GM19025 (cell line): Measurements from ENCODE around the gene HDLBP.
A peak's percentile ranks its signal among the peaks of the same experiment; 100 is the strongest.
"Not testable (repeated sequence)": the region's sequence is repeated elsewhere in the genome, so short reads cannot be mapped to it uniquely, and the experiment has no call there.

Experiments used
- ATAC-seq: cut with Tn5 transposase; IDR thresholded peaks from one replicate; pipeline ENCODE4 v1.9.1; 2021; ENCODE audit warnings: mild to moderate bottlenecking, low read depth, moderate library complexity; ENCODE audit not compliant: unreplicated experiment

Gene HDLBP

GRCh38 chr2:241330616-241330981, 15.1 kb upstream of the HDLBP start:
- no peak for ATAC-seq

GRCh38 chr2:241329669-241330615, 14.5 kb upstream of the HDLBP start:
- no peak for ATAC-seq

- ATAC-seq = no peak
These were observed 9.8 kb upstream of the HDLBP start for GRCh38 chr2:241325257-241325656.

- no peak for ATAC-seq
These were observed 9.3 kb upstream of the HDLBP start for GRCh38 chr2:241324775-241325174.

- ATAC-seq = no peak
These were observed 8.3 kb upstream of the HDLBP start for GRCh38 chr2:241323778-241324177.

GRCh38 chr2:241321886-241322285, 6.4 kb upstream of the HDLBP start:
- ATAC-seq = no peak

GRCh38 chr2:241321033-241321432, 5.6 kb upstream of the HDLBP start:
- ATAC-seq = no peak

GRCh38 chr2:241320394-241320793, 4.9 kb upstream of the HDLBP start:
- ATAC-seq = no peak

- ATAC-seq = not testable (repeated sequence)
These were observed 3.4 kb upstream of the HDLBP start for GRCh38 chr2:241318830-241319229.

GRCh38 chr2:241317391-241317790, 1.9 kb upstream of the HDLBP start:
- ATAC-seq = no peak

- no peak for ATAC-seq
These were observed 1.4 kb upstream of the HDLBP start for GRCh38 chr2:241316825-241317224.

- peak; percentile 36 for ATAC-seq
These were observed 583 bp upstream of the HDLBP start, which contains the start of gene SEPTIN2 for GRCh38 chr2:241315879-241316631. TSS of gene SEPTIN2 (plus strand) at chr2:241315925. CDS start at chr2:241324233, 8,308 bp downstream.

GRCh38 chr2:241314226-241315092, 1.0 kb downstream of the HDLBP start:
- ATAC-seq = no peak

GRCh38 chr2:241313543-241314095, 1.9 kb downstream of the HDLBP start:
- ATAC-seq = no peak

- no peak for ATAC-seq
These were observed 3.4 kb downstream of the HDLBP start for GRCh38 chr2:241312082-241312481.

GRCh38 chr2:241310917-241311566, 4.4 kb downstream of the HDLBP start:
- ATAC-seq = no peak

GRCh38 chr2:241309684-241310117, 5.8 kb downstream of the HDLBP start:
- ATAC-seq = peak; percentile 38

- ATAC-seq = no peak
These were observed 6.5 kb downstream of the HDLBP start for GRCh38 chr2:241308832-241309500.

- no peak for ATAC-seq
These were observed 7.2 kb downstream of the HDLBP start for GRCh38 chr2:241308267-241308666.
